ENCODE data around the gene SPATC1L. TPM values are rescaled to one million over a fixed set of nuclear protein-coding genes. Genes with fewer than 3 reads are reported as not detected.
"Not testable (repeated sequence)": the region's sequence is repeated elsewhere in the genome, so short reads cannot be mapped to it uniquely, and the experiment has no call there.

Gene SPATC1L
- total RNA-seq, 1 experiment from 2014 or later: 22.3 TPM

GRCh38 chr21:46210378-46211136 lies 26.3 kb upstream of the SPATC1L start:
- H3K4me3 ChIP-seq: no peak overlapping the region
- H3K27me3 ChIP-seq: no peaks in the 10 kb centered on the region
- no peaks in the 10 kb centered on the region for H3K9me3 ChIP-seq (replicated peaks)
- H3K36me3 ChIP-seq: no peaks in the 10 kb centered on the region; the same call in 1 of the 2 replicates
- DNase-seq: no peak
- H3K4me1 ChIP-seq: peaks cover 19% of the 10 kb centered on the region
- no peak overlapping the region for H3K27ac ChIP-seq

- Histone ChIP-seq H3K36me3 (peaks cover 3% of the 10 kb centered on the region; the same call in 1 of the 2 replicates), H3K27ac (peak overlapping the region; percentile 80), H3K4me3 (no peak overlapping the region), H3K27me3 (no peaks in the 10 kb centered on the region), H3K4me1 (peaks cover 19% of the 10 kb centered on the region), H3K9me3 (replicated peaks) (no peaks in the 10 kb centered on the region)
- DNase-seq: no peak
These were observed 24.8 kb upstream of the SPATC1L start for GRCh38 chr21:46208761-46209721.

GRCh38 chr21:46207920-46208591 lies 23.8 kb upstream of the SPATC1L start:
- Histone ChIP-seq H3K36me3 (peaks cover 3% of the 10 kb centered on the region; the same call in 1 of the 2 replicates), H3K9me3 (replicated peaks) (no peaks in the 10 kb centered on the region), H3K27me3 (no peaks in the 10 kb centered on the region), H3K4me3 (no peak overlapping the region), H3K4me1 (peaks cover 19% of the 10 kb centered on the region), H3K27ac (peak overlapping the region; percentile 80)
- DNase-seq: peak; percentile 61 to 70

GRCh38 chr21:46207006-46207919 lies 23.0 kb upstream of the SPATC1L start:
- H3K36me3 ChIP-seq: peaks cover 5% of the 10 kb centered on the region
- peak in 1 of 2 experiments; percentile 38 for DNase-seq

GRCh38 chr21:46206163-46207005 lies 22.1 kb upstream of the SPATC1L start:
- H3K27ac ChIP-seq: no peak overlapping the region
- H3K9me3 ChIP-seq (replicated peaks): no peaks in the 10 kb centered on the region
- peaks cover 5% of the 10 kb centered on the region for H3K36me3 ChIP-seq
- H3K27me3 ChIP-seq: no peaks in the 10 kb centered on the region
- H3K4me1 ChIP-seq: peaks cover 19% of the 10 kb centered on the region
- no peak overlapping the region for H3K4me3 ChIP-seq
- no peak for DNase-seq

More at GRCh38 chr21:46207006-46207919, 23.0 kb upstream of the SPATC1L start:
- Histone ChIP-seq H3K4me3 (no peak overlapping the region), H3K9me3 (replicated peaks) (no peaks in the 10 kb centered on the region), H3K27ac (peak overlapping the region; percentile 80), H3K27me3 (no peaks in the 10 kb centered on the region), H3K4me1 (peaks cover 19% of the 10 kb centered on the region)

GRCh38 chr21:46205766-46206162 lies 21.5 kb upstream of the SPATC1L start:
- H3K36me3 ChIP-seq: peaks cover 5% of the 10 kb centered on the region
- no peak for DNase-seq
- no peak overlapping the region for H3K27ac ChIP-seq
- no peaks in the 10 kb centered on the region for H3K27me3 ChIP-seq
- no peak overlapping the region for H3K4me3 ChIP-seq
- no peaks in the 10 kb centered on the region for H3K9me3 ChIP-seq (replicated peaks)
- H3K4me1 ChIP-seq: peaks cover 19% of the 10 kb centered on the region

- no peak overlapping the region for H3K27ac ChIP-seq
- H3K27me3 ChIP-seq: no peaks in the 10 kb centered on the region
- H3K4me3 ChIP-seq: no peak overlapping the region
- H3K9me3 ChIP-seq (replicated peaks): no peaks in the 10 kb centered on the region
- H3K4me1 ChIP-seq: peaks cover 19% of the 10 kb centered on the region
- peaks cover 9% of the 10 kb centered on the region for H3K36me3 ChIP-seq
- no peak for DNase-seq
These were observed 20.9 kb upstream of the SPATC1L start for GRCh38 chr21:46205166-46205565.

GRCh38 chr21:46203203-46203600 lies 18.9 kb upstream of the SPATC1L start:
- Histone ChIP-seq H3K27ac (no peak overlapping the region), H3K9me3 (replicated peaks) (no peaks in the 10 kb centered on the region), H3K27me3 (no peaks in the 10 kb centered on the region), H3K4me3 (no peak overlapping the region), H3K36me3 (peaks cover 23% of the 10 kb centered on the region), H3K4me1 (peaks cover 12% of the 10 kb centered on the region)
- no peak for DNase-seq

- Histone ChIP-seq H3K27ac (no peak overlapping the region), H3K36me3 (peaks cover 23% of the 10 kb centered on the region), H3K4me3 (no peak overlapping the region), H3K4me1 (peaks cover 7% of the 10 kb centered on the region), H3K27me3 (no peaks in the 10 kb centered on the region), H3K9me3 (replicated peaks) (no peaks in the 10 kb centered on the region)
- DNase-seq: no peak
These were observed 18.4 kb upstream of the SPATC1L start for GRCh38 chr21:46202592-46203202.

GRCh38 chr21:46200877-46201803 lies 16.9 kb upstream of the SPATC1L start:
- peaks cover 28% of the 10 kb centered on the region for H3K36me3 ChIP-seq
- H3K27me3 ChIP-seq; H3K9me3 ChIP-seq (replicated peaks); H3K4me1 ChIP-seq; DNase-seq; H3K27ac ChIP-seq; H3K4me3 ChIP-seq: not testable (repeated sequence)

- peaks cover 30% of the 10 kb centered on the region for H3K36me3 ChIP-seq
- H3K27ac ChIP-seq: no peak overlapping the region
- no peaks in the 10 kb centered on the region for H3K27me3 ChIP-seq
- DNase-seq: no peak
- H3K4me1 ChIP-seq: no peaks in the 10 kb centered on the region
- H3K9me3 ChIP-seq (replicated peaks): no peaks in the 10 kb centered on the region
- no peak overlapping the region for H3K4me3 ChIP-seq
These were observed 15.4 kb upstream of the SPATC1L start for GRCh38 chr21:46199436-46200373.
